SKM-1 (cell line): ENCODE data around the gene TGFBI.
A peak's percentile ranks its signal among the peaks of the same experiment; 100 is the strongest.

Experiments
- DNase-seq: peaks from one replicate; lab custom pipeline; 2025; ENCODE audit not compliant: unreplicated experiment; lab: John Stamatoyannopoulos, UW

TGFBI gene

GRCh38 chr5:136028782-136029742, at the start of gene TGFBI:
Gene TGFBI (plus strand): TSS chr5:136028988. CDS start chr5:136029056, 68 bp downstream.
- no peak for DNase-seq

GRCh38 chr5:135978993-135979392, 49.8 kb upstream of the TGFBI start:
- no peak for DNase-seq

DNA sequence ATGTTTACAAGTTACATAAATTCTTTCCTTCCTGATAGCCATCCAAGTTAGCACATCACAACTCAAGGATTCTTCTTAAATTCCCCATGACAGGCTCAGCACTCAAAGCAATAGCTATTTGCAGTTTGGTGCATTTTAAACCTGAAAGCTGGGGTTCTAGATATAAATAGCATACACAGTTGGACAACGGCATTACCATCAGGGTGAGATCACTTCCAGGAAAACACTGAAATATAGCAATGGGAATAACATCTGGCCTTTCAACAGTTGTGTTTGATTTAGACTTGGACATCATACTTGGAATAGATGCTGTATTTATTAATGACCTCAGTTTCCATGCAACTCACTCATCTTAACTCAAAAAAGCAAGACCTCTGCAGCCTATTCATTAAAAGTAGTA, 49.3 kb upstream of the TGFBI start:
- no peak for DNase-seq

- no peak for DNase-seq
Measured at GRCh38 chr5:135980620-135981019, 48.2 kb upstream of the TGFBI start.

- no peak for DNase-seq
Measured at GRCh38 chr5:135985951-135986350, 42.8 kb upstream of the TGFBI start.

- DNase-seq: no peak
Measured at GRCh38 chr5:135986401-135986800, 42.4 kb upstream of the TGFBI start.

GRCh38 chr5:135986891-135987401, 41.8 kb upstream of the TGFBI start:
- no peak for DNase-seq

- DNase-seq: no peak
Measured at GRCh38 chr5:135988546-135988945, 40.2 kb upstream of the TGFBI start.

GRCh38 chr5:135989686-135990085, 39.1 kb upstream of the TGFBI start:
- no peak for DNase-seq

GRCh38 chr5:135990528-135991255, 38.1 kb upstream of the TGFBI start:
- DNase-seq: no peak

DNA sequence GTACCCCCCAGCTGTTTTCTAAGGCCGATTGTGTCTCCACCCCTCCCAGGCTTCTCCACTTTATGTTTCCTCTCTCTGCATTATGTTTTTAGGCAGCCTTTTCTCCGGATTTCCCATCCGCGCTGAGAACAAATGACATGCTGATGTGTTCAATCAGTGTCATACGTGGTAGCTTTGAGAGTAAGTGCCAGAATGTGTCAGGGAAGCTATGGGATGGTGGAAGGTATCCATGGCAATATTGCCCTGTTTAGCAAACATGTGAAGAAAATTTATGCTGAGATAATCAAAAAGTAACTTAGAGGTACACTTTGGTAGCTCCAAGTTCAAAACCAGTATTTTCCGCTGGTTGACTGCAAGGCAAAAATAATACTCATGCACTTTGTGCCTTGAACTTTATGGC, 37.4 kb upstream of the TGFBI start:
- no peak for DNase-seq

GRCh38 chr5:135993335-135993879, 35.4 kb upstream of the TGFBI start:
- DNase-seq: no peak

DNA sequence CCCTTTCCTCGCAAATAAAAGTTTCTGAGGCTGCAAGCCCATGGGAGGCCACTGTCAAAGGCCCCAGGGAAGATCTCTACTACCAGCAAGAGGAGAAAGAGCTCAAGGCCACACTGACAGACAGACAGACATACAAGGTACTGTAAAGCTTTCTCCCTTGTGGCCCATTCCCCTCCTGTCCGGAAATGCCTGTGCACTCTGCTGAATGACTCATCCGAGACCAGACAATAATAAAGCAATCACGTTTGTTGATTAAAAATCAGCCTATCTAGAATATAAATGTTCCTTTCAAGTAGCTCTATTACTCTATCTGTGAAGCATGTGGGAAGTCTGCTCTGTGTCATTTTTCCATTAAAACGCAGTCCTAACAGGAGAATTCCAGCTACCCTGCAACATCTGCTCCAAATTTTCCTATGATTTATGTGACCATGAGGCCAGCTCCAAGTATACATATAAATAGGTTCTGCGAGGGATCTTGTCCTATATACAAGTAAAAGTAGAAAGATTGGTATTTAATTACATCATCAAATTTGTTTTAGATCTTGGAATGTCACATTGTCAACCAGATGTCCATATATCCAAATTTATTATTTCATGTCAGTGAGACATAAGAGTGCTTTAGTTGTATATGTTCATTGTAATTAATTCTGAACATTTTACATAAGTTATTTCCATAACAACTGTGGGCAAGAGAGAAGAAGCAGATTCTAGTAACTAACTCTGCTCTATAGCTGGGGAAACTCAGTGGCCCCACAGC, 34.7 kb upstream of the TGFBI start:
- no peak for DNase-seq

- no peak for DNase-seq
Measured at GRCh38 chr5:135995976-135996375, 32.8 kb upstream of the TGFBI start.

GRCh38 chr5:135996611-135997010, 32.2 kb upstream of the TGFBI start:
- DNase-seq: no peak

DNA sequence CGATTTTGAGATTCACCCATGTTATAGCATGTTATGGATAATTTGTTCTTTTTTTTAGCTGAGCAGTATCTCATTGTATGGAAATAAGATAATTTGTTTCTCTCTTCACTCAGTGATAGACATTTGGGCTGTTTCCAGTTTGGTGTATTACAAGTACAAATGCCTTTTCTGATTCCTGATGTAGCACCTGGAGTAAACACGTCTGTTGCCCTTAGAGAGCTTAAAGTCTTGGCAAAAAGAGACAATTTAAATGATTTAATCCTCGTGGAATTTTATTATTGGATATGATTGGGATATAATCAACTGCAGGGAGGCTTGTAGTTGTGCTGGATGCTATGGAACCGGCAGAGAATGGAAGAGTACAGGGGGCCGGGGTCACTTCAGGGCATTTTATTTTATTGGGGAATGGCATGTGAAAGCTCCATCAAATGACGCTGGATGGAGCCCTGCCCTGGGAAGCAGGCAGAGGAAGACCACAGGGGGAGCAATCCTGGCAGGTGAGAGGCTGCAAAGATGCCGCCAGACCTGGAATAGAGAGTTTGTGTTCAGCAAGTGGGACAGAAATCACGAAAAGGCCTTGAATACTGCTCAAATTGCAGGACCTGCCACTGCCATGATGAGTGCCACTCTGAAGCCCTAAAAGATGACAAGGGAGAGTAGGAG, 31.0 kb upstream of the TGFBI start:
- DNase-seq: no peak

DNA sequence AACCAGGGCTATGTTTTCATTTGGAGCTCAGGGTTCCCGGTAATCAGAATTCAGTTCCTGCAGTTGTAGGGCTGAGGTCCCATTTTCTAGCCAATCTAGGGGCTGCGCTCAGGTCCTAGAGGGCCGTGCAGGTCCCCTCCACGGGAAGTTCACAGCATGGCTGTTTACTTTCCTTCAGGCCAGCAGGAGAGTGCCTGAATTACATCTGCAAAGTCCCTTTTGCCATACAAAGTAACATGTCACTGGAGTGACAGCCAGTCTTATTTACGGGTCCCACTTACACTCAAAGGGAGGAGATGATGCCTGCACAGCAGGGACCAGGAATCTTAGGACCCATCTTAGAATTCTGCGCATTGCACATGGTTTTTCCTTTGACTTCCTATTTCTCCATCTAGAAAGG, 29.9 kb upstream of the TGFBI start:
- no peak for DNase-seq

GRCh38 chr5:135999406-136000139, 29.2 kb upstream of the TGFBI start:
- DNase-seq: peak; percentile 68

DNA sequence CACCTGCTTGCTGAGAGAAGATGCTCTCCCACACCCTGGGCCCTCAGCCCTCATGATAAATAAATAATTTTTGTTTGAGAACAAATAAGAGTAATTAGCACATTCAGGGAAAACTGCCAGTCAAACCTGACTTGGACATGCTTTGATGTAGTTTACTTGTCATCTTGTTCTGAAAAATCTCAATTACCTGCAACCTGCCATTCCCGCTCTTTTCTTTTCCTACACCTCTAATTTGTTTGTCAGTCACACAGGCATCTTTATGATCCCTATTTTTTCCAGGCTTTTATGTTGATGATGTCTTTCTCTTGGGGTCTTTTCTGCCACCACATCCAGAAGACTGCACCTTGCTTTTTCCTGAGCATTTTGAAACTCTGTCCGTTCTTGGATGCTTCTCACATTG, 28.6 kb upstream of the TGFBI start:
- DNase-seq: no peak

- DNase-seq: peak; percentile 76
Measured at GRCh38 chr5:136000932-136001331, 27.9 kb upstream of the TGFBI start.
